HFFc6 (cell line): Measurements from ENCODE around the gene PCGF1. TPM values are rescaled to one million over a fixed set of nuclear protein-coding genes. Genes with fewer than 3 reads are reported as not detected.
A peak's percentile ranks its signal among the peaks of the same experiment; 100 is the strongest.
"Not testable (repeated sequence)": the region's sequence is repeated elsewhere in the genome, so short reads cannot be mapped to it uniquely, and the experiment has no call there.

Source experiments
- DNase-seq: peaks from one replicate; pipeline ENCODE4 v3.0.0-alpha.2; 2018
- H3K27ac Mint-ChIP-seq: 2 replicates; pipeline ENCODE4 v1.8.0; 2020; ENCODE audit warnings: mild to moderate bottlenecking, mixed read lengths
- H3K27me3 Mint-ChIP-seq: 2 replicates; pipeline ENCODE4 v1.8.0; 2021; ENCODE audit warnings: mild to moderate bottlenecking, moderate library complexity, mixed read lengths; ENCODE audit not compliant: insufficient read depth
- H3K36me3 Mint-ChIP-seq: 2 replicates; pipeline ENCODE4 v1.8.0; 2021; ENCODE audit warnings: low read depth, mixed read lengths
- H3K4me1 Mint-ChIP-seq: 2 replicates; pipeline ENCODE4 v1.8.0; 2020; ENCODE audit warnings: low read depth, mixed read lengths
- H3K4me3 Mint-ChIP-seq: 2 replicates; pipeline ENCODE4 v1.8.0; 2020; ENCODE audit warnings: mild to moderate bottlenecking, moderate library complexity, mixed read lengths
- H3K9me3 Mint-ChIP-seq: 2 replicates; pipeline ENCODE4 v1.8.0; 2020; ENCODE audit warnings: mild to moderate bottlenecking, mixed read lengths
- total RNA-seq, 6 experiments: library from RNA; stranded (reverse); fragmentation: NEBNext Ultra II Directional; extraction: Animal tissue kit (Norgen Biotek cat#: 25700); gene quantifications; 2 replicates in 1 of 6; 3 replicates in 5 of 6; pipeline ENCODE4 v1.2.3, GENCODE V29; 2021
- TF ChIP-seq, protein P1 (sequence below): fragments of 200-600 bp; sonication (generic); IDR thresholded peaks from 2 replicates; pipeline ENCODE4 v1.5.0; 2021; ENCODE audit warnings: antibody characterized with exemption, mild to moderate bottlenecking

Gene PCGF1
- total RNA-seq, 6 experiments from 2014 or later, result 26.0 to 33.8 (median 29.3) TPM

DNA sequence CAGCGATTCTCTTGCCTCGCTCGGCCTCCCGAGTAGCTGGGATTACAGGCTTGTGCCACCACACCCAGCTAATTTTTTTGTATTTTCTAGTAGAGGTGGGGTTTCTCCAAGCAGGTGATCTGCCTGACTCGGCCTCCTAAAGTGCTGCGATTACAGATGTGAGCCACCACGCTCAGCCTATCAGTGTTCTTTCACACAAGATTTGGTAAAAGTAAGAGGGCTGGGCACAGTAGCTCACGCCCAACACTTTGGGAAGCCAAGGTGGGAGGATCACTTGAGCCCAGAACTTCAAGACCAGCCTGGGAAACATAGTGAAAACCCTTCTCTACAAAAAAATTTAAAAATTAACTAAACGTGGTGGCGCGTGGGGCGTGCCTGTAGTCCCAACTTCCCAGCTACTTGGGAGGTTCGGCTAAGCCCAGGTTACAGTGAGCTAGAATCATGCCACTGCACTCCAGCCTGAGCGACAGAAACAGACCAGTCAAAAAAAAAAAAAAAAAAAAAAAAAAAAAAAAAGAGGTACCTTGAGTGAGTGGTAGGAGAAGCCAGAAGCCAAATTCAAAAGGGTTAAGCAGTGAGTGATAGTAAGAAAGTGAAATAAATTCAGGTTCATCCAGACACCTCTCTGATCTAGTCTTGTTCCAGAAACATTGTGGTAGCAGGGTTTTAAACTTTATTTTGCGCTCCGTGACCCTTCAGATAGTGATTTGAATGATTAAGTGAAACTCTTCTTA is 36.0 kb downstream of the PCGF1 start:
- H3K36me3 Mint-ChIP-seq, result peaks cover 43% of the 10 kb centered on the region
- no peaks in the 10 kb centered on the region for H3K9me3 Mint-ChIP-seq
- peak overlapping the region; percentile 96 for H3K27ac Mint-ChIP-seq
- H3K4me3 Mint-ChIP-seq, result peak overlapping the region; percentile 98
- peaks cover 15% of the 10 kb centered on the region for H3K4me1 Mint-ChIP-seq
- H3K27me3 Mint-ChIP-seq, result peaks cover 2% of the 10 kb centered on the region
- TF ChIP-seq, protein P1, sequence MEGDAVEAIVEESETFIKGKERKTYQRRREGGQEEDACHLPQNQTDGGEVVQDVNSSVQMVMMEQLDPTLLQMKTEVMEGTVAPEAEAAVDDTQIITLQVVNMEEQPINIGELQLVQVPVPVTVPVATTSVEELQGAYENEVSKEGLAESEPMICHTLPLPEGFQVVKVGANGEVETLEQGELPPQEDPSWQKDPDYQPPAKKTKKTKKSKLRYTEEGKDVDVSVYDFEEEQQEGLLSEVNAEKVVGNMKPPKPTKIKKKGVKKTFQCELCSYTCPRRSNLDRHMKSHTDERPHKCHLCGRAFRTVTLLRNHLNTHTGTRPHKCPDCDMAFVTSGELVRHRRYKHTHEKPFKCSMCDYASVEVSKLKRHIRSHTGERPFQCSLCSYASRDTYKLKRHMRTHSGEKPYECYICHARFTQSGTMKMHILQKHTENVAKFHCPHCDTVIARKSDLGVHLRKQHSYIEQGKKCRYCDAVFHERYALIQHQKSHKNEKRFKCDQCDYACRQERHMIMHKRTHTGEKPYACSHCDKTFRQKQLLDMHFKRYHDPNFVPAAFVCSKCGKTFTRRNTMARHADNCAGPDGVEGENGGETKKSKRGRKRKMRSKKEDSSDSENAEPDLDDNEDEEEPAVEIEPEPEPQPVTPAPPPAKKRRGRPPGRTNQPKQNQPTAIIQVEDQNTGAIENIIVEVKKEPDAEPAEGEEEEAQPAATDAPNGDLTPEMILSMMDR, result no peak
- no peak for DNase-seq

DNA sequence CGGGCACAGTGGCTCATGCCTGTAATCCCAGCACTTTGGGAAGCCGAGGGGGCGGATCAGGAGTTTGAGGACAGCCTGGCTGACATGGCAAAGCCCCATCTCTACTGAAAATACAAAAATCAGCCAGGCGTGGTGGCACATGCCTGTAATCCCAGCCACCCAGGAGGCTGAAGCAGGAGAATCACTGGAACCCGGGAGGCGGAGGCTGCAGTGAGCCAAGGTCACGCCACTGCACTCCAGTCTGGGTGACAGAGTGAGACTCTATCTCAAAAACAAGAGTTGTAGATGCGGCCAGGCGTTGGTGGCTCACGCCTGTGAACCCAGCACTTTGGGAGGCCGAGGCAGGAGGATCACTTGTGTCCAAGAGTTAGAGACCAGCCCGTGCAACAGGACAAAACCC is 36.8 kb downstream of the PCGF1 start:
- peaks cover 42% of the 10 kb centered on the region for H3K36me3 Mint-ChIP-seq
- H3K27ac Mint-ChIP-seq, result peak overlapping the region; percentile 57
- H3K27me3 Mint-ChIP-seq, H3K9me3 Mint-ChIP-seq, DNase-seq: not testable (repeated sequence)
- H3K4me3 Mint-ChIP-seq, result peak overlapping the region; percentile 72
- H3K4me1 Mint-ChIP-seq, result peaks cover 20% of the 10 kb centered on the region

DNA sequence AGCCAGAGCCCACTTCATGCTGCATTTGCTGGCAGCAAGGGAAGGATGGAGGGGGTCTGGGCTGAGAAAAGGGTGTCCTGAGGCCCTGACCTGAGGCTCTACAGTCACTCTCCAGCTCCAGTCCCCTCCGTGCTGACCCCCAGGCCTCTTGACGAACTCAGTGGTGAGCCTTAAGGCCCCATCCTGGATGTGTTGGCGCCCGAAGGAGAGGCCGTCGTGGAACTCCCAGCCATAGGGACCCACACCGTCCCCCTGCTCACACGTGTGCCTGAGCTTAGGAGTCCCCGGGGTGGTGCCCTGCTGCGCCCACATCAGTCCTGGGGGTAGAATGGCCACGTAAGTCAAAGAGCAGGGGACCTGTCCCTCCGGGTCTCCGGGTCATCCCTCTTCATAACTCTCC is 43.1 kb downstream of the PCGF1 start:
- Mint-ChIP-seq H3K4me1 (peaks cover 25% of the 10 kb centered on the region), H3K27ac (peak overlapping the region; percentile 70), H3K9me3 (no peaks in the 10 kb centered on the region), H3K36me3 (peaks cover 17% of the 10 kb centered on the region), H3K4me3 (peak overlapping the region; percentile 99), H3K27me3 (peaks cover 6% of the 10 kb centered on the region)
- TF ChIP-seq, protein P1, result no peak
- DNase-seq, result no peak

DNA sequence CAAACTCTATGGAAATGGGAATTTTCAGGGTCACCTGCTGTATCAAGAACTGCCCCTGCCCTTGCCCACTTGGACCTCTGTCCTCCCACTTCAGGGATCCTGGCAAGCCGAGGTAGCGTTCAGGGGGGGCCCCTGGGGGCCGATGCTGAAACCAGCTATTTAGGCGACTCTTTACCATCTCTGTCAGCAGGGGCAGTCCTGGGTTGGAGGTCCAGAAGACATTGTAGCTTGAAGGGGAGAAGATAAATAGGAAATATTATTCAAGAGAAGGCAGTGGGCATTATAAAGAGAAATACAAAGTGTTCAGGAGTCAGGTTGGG is 44.7 kb downstream of the PCGF1 start:
- TF ChIP-seq, protein P1, result no peak
- DNase-seq, result no peak
- Mint-ChIP-seq H3K27me3 (peaks cover 6% of the 10 kb centered on the region), H3K36me3 (peaks cover 17% of the 10 kb centered on the region), H3K4me3 (peak overlapping the region; percentile 72; the same call in 1 of the 2 replicates), H3K27ac (no peak overlapping the region), H3K4me1 (peaks cover 28% of the 10 kb centered on the region), H3K9me3 (no peaks in the 10 kb centered on the region)

DNA sequence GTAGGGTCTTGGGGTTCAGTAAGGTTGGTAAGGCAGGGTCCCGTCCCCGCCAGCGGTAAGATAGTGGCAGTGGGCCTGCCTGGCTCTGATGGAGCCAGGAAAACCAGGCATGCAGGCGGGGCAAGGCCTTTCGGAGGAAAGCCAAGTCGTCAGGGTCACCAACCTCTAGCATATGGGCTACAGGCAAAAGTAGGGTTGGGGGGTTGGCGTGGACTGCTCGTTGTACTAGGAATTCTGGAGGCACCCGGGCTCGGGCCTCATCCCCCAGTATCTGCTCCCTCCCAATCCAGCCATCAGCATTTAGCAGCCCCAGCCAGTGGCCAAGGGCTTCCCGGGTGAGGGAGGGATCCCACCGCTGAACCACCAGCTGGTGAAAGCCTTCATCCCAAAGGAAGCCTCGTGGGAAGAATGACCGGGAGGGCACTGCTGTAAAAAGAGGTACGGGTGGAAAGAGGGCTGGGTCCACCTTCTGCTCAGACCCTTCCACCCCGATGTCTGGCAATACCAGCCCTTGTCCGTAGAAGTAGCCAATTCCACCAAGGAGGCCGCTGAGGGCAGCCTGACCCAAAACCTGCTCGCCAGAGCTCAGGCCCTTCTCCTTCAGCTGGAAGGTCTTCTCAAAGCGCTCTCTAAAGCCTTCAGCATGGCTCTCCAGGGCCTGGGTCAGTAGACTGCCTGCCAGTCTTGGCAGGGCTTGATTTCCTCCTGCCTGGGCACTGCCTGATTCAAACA is 45.3 kb downstream of the PCGF1 start:
- H3K9me3 Mint-ChIP-seq, result no peaks in the 10 kb centered on the region
- no peak overlapping the region for H3K4me3 Mint-ChIP-seq
- H3K36me3 Mint-ChIP-seq, result peaks cover 17% of the 10 kb centered on the region
- TF ChIP-seq, protein P1, result no peak
- no peak overlapping the region for H3K27ac Mint-ChIP-seq
- peaks cover 6% of the 10 kb centered on the region for H3K27me3 Mint-ChIP-seq
- peaks cover 30% of the 10 kb centered on the region for H3K4me1 Mint-ChIP-seq
- DNase-seq, result no peak
